GM21447 (cell line): ENCODE measurements around the gene DAZAP2.

ENCODE experiments used
- ATAC-seq: cut with Tn5 transposase; IDR thresholded peaks from one replicate; pipeline ENCODE4 v1.9.1; 2021; ENCODE audit not compliant: unreplicated experiment

DAZAP2 gene, protein sequence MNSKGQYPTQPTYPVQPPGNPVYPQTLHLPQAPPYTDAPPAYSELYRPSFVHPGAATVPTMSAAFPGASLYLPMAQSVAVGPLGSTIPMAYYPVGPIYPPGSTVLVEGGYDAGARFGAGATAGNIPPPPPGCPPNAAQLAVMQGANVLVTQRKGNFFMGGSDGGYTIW

DNA sequence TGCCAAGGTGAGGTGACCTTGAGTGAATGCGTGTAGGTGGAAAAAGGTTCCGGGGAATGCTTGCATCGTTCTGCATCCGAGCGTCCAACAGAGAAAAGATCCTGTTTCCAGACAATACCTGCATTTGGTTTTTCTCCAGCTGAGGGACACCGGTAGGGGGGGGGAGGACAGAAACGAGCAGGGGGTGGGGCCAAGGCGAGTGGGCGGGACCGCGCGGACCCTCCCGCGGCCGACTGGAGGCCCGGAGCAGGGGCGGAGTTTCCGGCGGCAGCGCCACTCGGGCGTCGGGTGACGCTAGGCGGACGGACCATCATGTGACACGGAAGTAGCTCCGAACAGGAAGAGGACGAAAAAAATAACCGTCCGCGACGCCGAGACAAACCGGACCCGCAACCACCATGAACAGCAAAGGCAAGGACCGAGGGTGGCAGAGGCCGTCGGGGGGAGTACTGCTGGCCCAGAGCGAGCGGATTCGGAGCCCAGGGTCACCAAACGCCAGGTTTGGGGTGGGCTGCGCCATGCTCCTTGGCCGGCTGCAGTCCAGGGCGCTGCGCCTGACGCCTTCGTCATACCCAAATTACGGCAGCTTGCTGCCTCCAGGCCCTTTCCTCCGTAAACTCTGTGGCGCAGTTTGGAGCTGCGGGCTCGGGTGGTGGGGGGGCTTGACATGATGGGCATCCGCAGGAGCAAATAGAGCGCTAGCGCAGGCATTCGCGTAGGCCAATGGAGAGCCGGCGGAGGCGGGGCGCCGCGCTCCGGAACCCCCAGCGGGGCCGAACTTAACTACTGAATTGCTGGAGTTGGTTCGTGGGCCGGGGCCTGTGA lies at the start of gene DAZAP2:
Gene DAZAP2, plus strand, starts transcription at position 317 of the 825 bp plus-strand sequence. Its CDS starts 82 bp downstream, at position 399.
- ATAC-seq = peak; percentile 94

DNA sequence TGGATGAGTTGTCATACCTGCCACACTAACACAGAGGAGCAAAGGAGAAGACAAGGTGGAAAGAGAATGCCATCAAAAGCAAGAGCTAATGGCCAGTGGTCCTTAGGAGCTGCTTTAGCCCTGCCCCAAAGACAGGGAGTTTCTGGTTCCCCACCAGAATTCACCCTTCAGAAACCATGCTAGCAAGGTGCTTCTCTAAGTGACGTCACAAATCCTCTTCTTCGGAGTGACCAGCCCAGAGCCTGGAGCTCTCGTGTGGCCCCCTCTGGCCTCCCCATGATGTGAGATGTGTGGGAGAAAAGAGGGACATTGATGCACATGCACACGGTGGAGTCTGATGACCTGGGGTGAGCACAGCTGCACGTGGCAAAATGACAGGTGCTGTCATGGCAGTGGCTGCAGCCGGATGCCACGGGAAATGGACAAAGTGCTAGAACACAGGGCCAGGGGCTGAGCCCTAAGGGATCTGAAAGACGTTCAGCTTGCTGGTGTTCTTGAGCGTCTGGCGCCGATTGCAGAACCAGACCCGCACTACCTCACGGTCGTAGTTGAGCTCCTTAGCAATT lies 48.8 kb upstream of the DAZAP2 start:
- no peak for ATAC-seq

DNA sequence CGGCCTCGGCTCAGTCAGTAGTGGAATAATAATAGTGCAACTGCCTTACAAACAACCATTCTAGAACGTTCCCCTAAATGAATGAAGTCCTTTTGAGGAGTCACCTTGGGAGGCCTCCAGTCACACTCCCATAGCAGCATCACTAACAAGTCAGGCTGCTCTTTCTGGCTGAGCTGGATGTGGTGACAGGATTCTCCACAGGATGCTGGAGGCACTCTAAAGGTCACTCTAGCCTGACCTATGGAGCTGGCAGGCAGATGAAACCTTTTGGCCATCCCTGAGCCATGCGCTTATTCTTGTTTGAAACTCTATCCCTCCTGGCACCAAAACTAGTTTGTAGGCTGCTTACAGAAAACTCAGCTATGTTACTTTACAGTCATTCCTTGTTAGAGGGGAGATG lies 47.8 kb upstream of the DAZAP2 start:
- no peak for ATAC-seq

DNA sequence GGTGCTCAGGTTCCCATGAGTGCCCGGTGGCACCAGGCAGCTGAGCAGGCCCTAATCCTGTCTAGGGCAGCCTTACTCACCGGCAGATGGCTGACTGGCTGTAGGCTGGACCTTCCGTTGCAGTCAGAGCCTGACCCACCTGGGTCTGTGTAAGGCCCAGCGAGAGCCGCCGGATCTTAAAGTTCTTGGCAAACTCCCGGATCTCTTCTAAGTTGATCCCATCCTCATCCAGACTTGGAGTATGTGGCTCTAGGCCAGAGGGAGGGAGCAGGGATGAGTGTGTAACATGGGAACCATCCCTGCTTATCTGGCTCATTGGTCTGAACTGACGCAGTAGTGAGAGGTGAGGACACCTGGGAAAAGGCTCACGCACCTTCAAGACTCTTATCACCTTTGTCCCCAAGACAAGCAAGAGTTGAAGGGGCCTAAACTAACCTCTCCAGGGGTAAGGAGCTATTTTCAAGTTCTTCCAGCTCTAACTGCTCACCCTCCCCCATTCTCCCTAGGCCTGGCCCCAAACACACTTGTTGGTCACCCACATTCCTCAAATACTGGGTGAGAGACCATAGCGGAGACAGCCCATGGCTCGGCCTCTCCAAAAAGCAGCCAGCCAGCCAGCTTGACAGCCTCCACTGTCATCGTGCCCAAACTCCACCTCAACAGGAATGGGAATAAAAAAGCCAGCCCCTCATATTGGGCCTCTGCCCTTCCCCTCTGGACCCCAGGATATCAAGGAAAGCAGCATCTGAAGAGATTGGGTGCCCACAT lies 46.9 kb upstream of the DAZAP2 start:
- no peak for ATAC-seq

DNA sequence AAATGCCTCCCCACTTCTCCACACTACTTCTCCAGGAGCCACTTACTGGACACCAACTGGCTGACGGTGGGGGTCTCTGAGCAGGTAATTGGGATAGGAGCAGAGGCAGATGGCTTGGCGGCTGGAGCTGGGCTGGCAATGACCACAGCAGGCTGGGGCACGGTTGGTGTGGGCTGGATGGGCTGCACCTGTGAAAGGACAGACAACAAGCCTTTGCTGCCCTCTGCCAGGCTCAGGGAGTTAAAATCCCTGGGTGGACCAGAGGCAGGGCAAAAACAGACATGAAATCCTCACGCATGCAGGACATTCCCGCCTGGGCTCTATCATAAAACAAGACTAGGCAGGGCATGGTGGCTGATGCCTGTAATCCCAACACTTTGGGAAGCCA lies 46.3 kb upstream of the DAZAP2 start:
- no peak for ATAC-seq

DNA sequence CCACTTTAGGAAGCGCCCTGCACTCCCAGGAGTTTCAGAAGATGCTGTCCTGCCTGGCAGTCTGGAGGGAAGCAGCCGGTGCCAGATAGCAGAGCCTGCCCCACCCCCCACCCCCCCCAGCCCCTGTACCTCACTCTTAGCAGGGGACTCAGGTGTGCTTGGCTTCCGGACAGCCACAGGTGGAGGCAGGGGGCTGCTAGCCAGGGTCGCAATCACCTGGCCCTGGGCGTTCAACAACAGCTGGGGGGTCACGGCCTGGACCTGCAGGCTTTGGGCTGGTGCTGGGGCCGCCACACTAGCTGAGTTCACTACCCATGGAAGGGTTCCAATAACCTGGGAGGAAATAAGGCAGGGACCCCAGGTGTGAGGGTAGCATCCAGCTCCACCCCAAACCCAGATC lies 42.8 kb upstream of the DAZAP2 start:
- no peak for ATAC-seq

DNA sequence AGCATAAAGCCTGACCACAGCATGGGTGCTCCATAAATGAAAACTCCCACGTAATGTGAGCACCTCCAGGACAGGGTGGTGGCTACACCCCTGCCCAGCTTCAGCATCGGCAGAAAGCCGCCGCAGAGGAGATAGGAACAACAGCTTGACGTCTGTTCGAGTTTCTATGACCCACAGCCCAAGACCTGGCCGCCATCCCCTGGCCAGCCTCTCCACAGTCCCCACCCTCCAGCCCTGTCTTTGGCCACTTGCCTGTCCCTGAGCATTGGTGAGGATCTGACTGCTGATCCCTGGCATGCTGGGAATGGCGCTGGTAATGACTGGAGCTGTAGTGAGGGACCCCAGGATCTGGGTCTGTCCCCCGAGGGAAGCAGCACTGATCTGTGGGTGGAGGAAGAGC lies 42.1 kb upstream of the DAZAP2 start:
- ATAC-seq = no peak

DNA sequence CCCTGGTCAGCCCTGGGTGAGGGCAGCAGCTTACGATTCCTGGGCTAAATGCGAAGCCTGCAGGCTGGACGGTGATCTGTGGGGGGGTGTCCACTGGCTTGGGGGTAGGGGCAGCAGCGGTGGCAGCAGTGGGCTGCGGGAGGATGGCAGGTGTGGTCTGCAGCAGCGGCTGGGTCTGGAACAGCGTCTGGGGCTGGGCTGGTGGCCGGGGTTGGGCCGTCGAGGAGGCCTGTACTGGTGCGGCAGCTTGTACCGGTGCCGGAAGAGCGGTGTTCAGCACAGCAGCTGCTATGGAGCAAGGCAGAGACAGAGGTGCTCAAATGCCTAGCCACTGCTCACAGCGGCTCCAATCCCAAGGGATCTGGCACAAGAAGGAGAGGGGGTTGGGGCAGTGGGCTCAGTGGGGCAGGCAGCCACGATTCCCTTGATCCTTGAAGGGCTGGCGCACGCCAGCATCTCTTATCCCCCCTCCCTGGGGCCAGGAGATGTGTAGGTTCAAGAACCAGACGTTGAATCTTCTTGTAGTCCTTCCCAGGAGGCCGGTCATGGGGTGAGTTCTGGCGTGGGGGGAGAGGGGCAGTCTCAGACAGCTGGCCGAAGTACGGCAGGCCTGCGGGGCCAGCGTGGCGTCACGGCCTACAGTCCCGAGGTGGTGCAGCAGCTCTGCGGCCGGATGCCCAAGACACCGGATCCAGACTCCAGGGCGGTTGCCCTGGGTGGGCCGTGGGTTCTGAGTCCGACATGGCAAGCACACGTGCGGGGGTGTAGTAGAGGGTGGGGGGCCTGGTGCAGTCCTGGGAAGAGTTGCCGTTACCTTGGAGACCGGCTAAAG lies 40.7 kb upstream of the DAZAP2 start:
- ATAC-seq = no peak

DNA sequence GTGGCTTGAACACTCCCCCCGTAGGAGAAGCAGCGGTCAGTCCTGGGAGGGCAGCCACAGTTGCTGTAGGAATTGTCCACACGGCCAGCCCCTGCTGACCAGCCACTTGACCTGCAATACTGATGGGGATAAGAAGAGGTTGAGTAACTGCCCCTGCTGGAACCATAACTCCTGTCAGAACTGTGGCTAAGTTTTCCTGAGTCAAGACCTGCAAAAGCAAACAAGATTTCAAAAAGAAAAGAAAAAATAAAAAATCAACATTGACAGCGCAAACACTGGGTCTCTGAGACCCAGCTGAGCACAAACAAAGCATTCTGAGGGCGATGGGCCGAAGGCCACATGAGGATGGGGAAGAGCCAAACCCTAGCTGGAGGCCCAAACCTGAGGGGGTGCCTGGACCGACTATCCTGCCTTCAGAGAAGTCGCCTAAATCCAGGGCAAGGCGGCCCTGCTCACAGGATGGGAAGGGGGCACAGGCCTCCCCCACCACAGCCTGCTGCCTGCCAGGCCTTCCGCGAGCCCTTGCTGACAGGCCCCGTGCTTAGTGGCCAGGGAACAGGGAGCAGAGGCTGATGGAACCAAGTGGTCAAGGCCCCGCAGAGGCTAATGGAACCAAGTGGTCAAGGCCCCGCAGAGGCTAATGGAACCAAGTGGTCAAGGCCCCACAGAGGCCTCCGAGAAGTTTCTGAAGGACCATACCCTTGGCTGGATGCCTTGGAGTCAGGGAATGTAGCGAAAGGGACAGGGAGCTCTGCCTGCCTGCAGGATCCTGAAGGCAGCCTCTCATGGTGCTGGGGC lies 39.9 kb upstream of the DAZAP2 start:
- no peak for ATAC-seq

DNA sequence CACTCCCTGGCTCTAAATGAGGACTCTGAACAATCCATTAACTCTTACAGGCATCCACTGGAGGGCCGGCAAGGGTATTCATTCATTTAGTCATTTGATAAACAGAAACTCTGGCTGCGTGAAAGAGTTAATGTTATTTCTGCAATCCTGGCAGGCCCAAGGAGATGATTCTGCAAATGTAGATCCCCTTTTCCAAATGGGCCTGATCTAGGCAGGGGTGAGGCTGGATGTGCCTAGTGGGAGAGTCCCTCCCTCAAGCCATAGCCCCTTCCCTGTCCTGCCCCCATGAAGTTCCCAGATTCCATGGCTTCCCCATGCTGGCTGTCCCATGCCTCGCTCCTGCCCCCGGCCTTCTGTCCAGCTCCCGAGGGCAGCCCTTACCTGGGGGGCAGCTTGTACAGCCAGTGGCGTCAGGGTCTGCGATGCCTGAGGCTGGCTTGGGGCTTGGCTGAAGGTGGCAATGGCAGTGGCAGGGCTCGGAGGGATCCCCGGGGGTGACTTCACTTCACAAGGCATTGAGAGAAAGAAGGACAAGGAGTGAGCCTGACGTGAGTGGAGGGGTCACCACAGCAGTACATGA lies 39.2 kb upstream of the DAZAP2 start:
- no peak for ATAC-seq

DNA sequence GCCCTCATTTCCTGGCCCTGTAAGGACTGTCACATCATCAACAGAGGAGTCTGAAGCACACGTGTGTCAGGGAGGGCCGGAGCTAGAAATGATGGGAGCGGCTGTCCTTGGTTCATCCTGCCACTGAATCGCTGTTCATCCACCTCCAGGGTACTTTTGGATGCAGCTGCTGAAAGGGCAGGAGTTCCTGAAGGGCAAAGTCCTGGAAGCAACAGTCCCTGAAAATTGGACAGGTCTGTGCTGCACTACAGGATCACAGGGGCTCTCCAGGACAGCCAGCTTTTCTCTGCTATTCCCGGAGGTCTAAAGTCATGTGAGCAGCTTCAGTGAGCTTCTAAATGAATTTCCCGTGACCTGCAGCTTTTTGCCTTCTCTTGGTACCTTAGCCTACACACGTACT lies 38.5 kb upstream of the DAZAP2 start:
- no peak for ATAC-seq

DNA sequence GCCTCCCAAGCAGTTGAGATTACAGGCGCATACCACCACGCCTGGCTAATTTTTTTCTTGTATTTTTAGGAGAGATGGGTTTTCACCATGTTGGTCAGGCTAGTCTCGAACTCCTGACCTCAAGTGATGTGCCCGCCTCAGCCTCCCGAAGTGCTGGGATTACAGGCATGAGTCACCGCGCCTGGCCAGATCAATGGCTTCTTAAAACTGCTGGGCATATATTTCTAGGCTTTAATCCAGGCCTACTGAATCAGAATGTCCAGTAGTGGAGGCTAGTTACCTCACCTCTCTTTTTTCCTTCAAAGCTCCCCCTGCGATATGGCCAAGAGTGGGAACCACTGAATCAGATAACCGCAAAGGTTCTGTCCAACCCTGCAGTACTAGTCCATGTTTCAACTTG lies 37.8 kb upstream of the DAZAP2 start:
- no peak for ATAC-seq

DNA sequence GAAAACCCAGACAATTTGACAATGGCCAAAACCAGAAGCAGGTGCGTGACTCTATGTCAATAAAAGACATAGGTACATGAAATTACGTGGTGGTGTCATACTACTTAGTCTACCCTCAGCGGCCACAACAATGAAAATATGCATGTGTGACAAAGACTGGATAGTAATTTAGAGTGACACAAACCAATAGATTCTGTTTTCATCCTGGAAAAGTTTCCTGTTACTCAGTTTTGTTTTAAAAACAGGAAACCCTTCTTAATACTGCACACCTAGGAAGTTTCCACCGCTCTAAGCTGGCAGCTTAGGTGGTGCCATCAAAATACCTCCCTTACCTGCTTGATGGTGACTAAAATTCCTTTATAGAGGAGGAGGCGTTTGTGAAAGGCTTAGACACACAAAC lies 35.9 kb upstream of the DAZAP2 start:
- no peak for ATAC-seq

DNA sequence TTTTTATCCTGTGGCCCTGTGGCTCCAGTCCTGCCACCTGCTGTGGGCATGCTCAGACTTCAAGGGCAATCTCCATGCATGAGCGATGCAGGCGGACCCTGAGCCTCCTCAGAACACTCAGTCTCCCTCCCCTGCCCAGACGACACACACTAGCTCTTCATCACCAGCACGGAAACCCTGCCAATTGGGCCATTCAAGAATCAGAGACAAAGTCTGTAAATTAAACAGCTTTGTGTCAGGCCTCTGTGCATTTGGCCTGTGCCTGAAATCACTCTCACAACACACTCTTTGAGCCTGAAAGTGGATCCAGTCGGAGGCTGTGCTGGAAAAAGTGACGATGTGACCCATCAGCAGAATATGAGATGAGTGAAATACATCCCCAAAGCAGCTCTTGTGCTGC lies 33.3 kb upstream of the DAZAP2 start:
- no peak for ATAC-seq

DNA sequence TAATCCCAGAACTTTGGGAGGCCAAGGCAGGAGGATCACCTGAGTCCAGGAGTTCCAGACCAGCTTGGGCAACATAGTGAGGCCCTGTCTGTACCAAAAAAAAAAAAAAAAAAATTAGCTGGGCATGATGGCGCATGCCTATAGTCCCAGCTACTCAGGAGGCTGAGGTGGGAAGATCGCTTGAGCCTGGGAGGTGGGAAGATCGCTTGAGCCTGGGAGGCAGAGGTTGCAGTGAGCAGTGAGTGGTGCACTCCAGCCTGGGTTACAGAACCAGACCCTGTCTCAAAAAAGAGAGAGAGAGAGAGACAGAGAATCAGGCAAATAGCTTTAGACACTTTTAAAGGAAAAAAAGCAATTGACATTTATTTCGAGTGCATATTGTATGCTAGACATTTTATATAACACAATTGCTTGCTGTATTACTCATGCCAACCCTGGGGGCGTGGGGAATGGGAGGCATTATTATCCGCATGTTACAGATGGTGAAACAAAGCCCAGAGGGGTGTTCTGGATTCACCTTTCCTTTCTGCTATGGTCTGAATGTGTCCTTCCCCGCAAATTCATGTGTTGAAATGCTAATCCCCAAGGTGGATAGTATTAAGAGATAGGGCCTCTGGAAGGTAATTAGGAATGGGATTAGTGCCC lies 30.5 kb upstream of the DAZAP2 start:
- no peak for ATAC-seq

DNA sequence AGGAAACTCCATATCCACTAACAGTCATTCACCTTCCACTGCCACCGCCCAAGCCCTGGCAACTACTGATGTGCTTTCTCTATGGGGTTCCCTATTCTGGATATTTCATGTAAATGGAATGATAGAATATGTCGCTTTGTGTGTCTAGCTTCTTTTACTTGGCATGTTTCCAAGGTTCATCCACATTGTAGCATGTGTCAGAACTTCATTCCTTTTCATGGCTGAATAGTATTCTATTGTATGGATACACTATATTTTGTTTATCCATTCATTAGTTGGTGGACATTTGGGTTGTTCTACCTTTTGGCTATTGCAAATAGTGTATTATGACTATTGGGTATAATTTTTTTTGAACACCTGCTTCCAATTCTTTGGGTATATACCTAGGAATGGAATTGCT lies 29.4 kb upstream of the DAZAP2 start:
- no peak for ATAC-seq

DNA sequence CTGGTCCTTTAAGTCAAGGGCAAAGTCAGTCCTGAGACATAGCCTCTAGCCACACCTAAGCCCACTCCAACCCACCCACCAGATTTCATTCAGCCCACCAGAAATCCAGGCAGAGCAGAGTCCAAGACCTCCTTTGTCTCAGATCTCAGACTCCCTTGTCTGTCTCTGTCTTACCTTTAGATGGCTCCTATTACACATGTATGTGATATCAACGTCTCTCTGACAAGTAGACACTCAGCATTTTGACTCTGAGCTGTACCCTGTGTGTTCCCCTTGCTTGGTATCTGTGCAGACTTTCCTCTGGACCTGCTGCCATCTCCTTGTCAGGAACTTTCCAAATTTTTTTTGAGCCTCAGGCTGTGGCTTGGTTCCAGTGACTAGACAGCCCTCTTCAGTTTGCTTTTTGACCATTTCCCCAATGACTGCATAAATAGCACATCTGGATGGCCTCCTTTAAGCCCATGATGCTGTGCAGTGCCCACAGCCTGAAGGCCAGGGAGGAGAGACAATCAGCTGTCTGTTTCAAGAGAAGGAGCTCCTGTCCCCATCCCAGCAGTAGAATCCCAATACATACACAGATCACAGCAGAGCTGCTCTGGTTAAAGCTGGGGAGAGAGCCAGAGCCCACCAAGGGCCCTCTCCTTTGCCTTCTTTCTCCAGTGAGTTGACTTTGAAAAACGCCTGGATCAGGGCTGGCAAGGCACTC lies 27.8 kb upstream of the DAZAP2 start:
- no peak for ATAC-seq

DNA sequence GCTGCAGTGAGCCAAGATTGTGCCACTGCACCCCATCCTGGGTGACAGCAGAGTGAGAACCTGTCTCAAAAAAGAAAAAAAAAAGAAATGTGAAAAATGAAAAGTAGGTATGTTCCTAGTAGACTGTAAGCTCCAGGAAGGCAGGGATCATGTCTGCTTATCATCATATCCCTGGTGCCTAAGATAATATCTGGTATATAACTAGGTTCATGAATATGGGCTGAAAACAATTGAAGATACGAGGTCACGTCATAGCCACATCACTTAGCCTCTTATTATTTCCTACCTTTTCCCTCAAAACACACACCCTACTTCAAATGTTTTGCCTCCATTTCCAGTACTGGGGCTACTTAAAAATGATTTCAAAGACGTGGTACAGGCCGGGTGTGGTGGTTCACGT lies 23.7 kb upstream of the DAZAP2 start:
- ATAC-seq = no peak

DNA sequence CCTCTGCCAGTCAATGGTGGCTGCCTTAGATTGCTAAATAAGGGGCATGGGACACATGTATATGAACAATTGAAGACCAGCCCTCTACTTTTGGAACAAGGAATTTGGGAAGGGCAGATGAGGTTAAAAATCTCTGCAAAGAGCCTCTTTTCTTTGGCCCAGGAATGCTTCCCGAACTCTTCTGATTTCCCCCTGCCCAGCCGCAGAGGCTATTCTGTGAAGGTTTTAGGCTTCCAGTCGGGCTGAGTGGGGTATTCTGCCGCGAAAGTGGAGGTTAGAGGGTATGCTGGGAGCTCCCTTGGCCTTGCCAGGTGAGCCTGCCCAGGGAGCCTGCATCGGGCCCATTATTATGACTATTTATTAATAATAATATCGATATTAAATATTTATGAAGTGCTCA lies 22.0 kb upstream of the DAZAP2 start:
- ATAC-seq = no peak
